ENCODE results near the gene KLK2. TPM values are rescaled to one million over a fixed set of nuclear protein-coding genes. Genes with fewer than 3 reads are reported as not detected.

KLK2 gene
- total and polyA plus RNA-seq, 2 of the 13 experiments (the other 11 are each of a cell fraction or from before 2014, with no cell fraction given) = 0.11 TPM; not detected in 1

DNA sequence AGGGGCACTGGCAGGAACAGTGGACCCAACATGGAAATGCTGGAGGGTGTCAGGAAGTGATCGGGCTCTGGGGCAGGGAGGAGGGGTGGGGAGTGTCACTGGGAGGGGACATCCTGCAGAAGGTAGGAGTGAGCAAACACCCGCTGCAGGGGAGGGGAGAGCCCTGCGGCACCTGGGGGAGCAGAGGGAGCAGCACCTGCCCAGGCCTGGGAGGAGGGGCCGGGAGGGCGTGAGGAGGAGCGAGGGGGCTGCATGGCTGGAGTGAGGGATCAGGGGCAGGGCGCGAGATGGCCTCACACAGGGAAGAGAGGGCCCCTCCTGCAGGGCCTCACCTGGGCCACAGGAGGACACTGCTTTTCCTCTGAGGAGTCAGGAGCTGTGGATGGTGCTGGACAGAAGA, 4.1 kb downstream of the KLK2 start:
- intact Hi-C loops (cut with micrococcal nuclease; ENCODE audit: unreplicated experiment) (no loop called here), in situ Hi-C loops (cut with HindIII; ENCODE audit: extremely low pct_ligation_motif_present, low pct_unique_long_range_greater_than_20kb) (no loop called here)
- CTCF ChIA-PET (ENCODE audit: low intra/inter-chr PET ratio, low total read pairs) = no interaction called here
- FAIRE-seq (no peak), ATAC-seq (no peak), DNase-seq (ENCODE audit: low spot score) (no peak)
- Histone ChIP-seq H3K36me3 (replicated peaks in 1 of 2; ENCODE audit: control insufficient read depth in 1 of 2, insufficient read depth in 2 of 2, low read length in 2 of 2) (no peaks in the 10 kb centered on the region), H3K4me2 (ENCODE audit: low read depth, low read length) (no peak overlapping the region), H3K27ac (ENCODE audit: extremely low read length, insufficient read depth, low read length) (no peak overlapping the region), H3K4me1 (ENCODE audit: insufficient read depth, low read length) (no peaks in the 10 kb centered on the region), H3K79me2 (ENCODE audit: insufficient read depth, low read length) (no peaks in the 10 kb centered on the region), H2AFZ (ENCODE audit: low read length) (no peak overlapping the region), H3K4me3 (replicated peaks in 1 of 3; ENCODE audit: insufficient read depth in 1 of 3, low read depth in 2 of 3, low read length in 3 of 3) (no peak overlapping the region), H3K9me3 (ENCODE audit: low read length) (no peaks in the 10 kb centered on the region), H3K9ac (ENCODE audit: insufficient read depth, low read depth, low read length) (no peak overlapping the region), H4K20me1 (ENCODE audit: insufficient read depth, low read length) (no peaks in the 10 kb centered on the region), H3K27me3 (ENCODE audit: control insufficient read depth in 1 of 2, insufficient read depth in 2 of 2, low read length in 2 of 2) (peaks cover 7 to 31% of the 10 kb centered on the region in 2 experiments; a peak in 4 of 5 replicates)
- no TSS peak for BruUV-seq (replicated peaks)
- WGBS (ENCODE audit: low lambda C conversion rate) = 10% methylated on average over 6 of the region's 8 CpGs
- POLR2A ChIA-PET = no interaction called here
- TF ChIP-seq ZNF644 (CRISPR knock-in tag; IDR thresholded peaks at IDR 0.05; ENCODE audit: low read depth) (no peak), ZMYM4 (CRISPR knock-in tag; IDR thresholded peaks at IDR 0.05) (no peak), KLF6 (CRISPR knock-in tag; IDR thresholded peaks at IDR 0.05) (no peak), NFKB2 (CRISPR knock-in tag; IDR thresholded peaks at IDR 0.05; ENCODE audit: borderline replicate concordance) (no peak), ZNF484 (CRISPR knock-in tag; IDR thresholded peaks at IDR 0.05; ENCODE audit: borderline replicate concordance, low read depth) (no peak), ZNF713 (CRISPR knock-in tag; IDR thresholded peaks at IDR 0.05) (no peak), ARNTL (CRISPR knock-in tag; IDR thresholded peaks at IDR 0.05) (no peak), ZNF232 (CRISPR knock-in tag; IDR thresholded peaks at IDR 0.05; ENCODE audit: borderline replicate concordance) (no peak), ZNF766 (CRISPR knock-in tag; IDR thresholded peaks at IDR 0.05; ENCODE audit: borderline replicate concordance) (no peak), DNMT3B (CRISPR knock-in tag; conservative IDR thresholded peaks at IDR 0.05) (no peak)
- TF ChIP-seq, protein P1, sequence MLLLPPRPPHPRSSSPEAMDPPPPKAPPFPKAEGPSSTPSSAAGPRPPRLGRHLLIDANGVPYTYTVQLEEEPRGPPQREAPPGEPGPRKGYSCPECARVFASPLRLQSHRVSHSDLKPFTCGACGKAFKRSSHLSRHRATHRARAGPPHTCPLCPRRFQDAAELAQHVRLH (CRISPR knock-in tag; IDR thresholded peaks at IDR 0.05; ENCODE audit: borderline replicate concordance, low read depth) = no peak
- TF ChIP-seq, protein P2, sequence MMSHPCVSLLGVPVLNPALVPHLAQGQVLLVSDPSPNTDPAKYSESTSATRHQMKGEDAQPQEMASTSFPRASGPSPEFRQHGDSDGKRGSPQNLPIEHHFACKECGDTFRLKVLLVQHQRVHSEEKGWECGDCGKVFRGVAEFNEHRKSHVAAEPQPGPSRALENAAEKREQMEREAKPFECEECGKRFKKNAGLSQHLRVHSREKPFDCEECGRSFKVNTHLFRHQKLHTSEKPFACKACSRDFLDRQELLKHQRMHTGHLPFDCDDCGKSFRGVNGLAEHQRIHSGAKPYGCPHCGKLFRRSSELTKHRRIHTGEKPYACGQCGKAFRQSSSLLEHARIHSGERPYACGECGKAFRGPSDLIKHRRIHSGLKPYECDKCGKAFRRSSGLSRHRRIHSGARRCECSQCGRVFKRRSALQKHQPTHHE (CRISPR knock-in tag; IDR thresholded peaks at IDR 0.05; ENCODE audit: borderline replicate concordance) = no peak

All from HepG2 (cell line).